Measurements from ENCODE around the gene SPIN1. TPM values are rescaled to one million over a fixed set of nuclear protein-coding genes. Genes with fewer than 3 reads are reported as not detected.

Gene SPIN1
- total and polyA plus RNA-seq, 5 donors: 26.3 to 78.4 (median 73.9) TPM

- Histone ChIP-seq H3K27me3 (ENCODE audit: control insufficient read depth, insufficient read depth) (no peaks in the 10 kb centered on the region), H3K4me1 (ENCODE audit: control insufficient read depth, insufficient read depth, low read length) (peaks cover 1% of the 10 kb centered on the region), H3K9me3 (ENCODE audit: control insufficient read depth, low read length) (no peaks in the 10 kb centered on the region), H3K4me3 (ENCODE audit: low read length) (no peak overlapping the region), H3K27ac (ENCODE audit: low read length) (no peak overlapping the region)
- DNase-seq (no peak), ATAC-seq (no peak)
- 90% methylated on average over 3 of the region's 3 CpGs for WGBS
- intact Hi-C loops (cut with DNase I): no loop called here
Measured at GRCh38 chr9:88460587-88461332, 72.5 kb downstream of the SPIN1 start.

- Histone ChIP-seq H3K4me1 (ENCODE audit: control insufficient read depth, insufficient read depth, low read length) (peaks cover 1% of the 10 kb centered on the region), H3K9me3 (ENCODE audit: control insufficient read depth, low read length) (no peaks in the 10 kb centered on the region), H3K27me3 (ENCODE audit: control insufficient read depth, insufficient read depth) (no peaks in the 10 kb centered on the region), H3K4me3 (ENCODE audit: low read length) (no peak overlapping the region), H3K27ac (ENCODE audit: low read length) (no peak overlapping the region)
- 92% methylated on average over 6 of the region's 6 CpGs for WGBS
- DNase-seq (no peak), ATAC-seq (no peak)
- intact Hi-C loops (cut with DNase I): no loop called here
Measured at GRCh38 chr9:88462191-88462590, 73.9 kb downstream of the SPIN1 start.

- no peaks in the 10 kb centered on the region for H3K27me3 ChIP-seq (ENCODE audit: control insufficient read depth, insufficient read depth)
- intact Hi-C loops (cut with DNase I): no loop called here
- H3K4me3 ChIP-seq (ENCODE audit: low read length): no peak overlapping the region
- ATAC-seq: no peak
- DNase-seq: no peak
- H3K9me3 ChIP-seq (ENCODE audit: control insufficient read depth, low read length): no peaks in the 10 kb centered on the region
- H3K27ac ChIP-seq (ENCODE audit: low read length): no peak overlapping the region
- WGBS: 56% methylated on average over 1 of the region's 1 CpG
- peaks cover 1% of the 10 kb centered on the region for H3K4me1 ChIP-seq (ENCODE audit: control insufficient read depth, insufficient read depth, low read length)
Measured at GRCh38 chr9:88464851-88465250, 76.6 kb downstream of the SPIN1 start.

GRCh38 chr9:88468226-88468625 is 80.0 kb downstream of the SPIN1 start:
- Histone ChIP-seq H3K4me1 (ENCODE audit: control insufficient read depth, insufficient read depth, low read length) (no peaks in the 10 kb centered on the region), H3K4me3 (ENCODE audit: low read length) (no peak overlapping the region), H3K27ac (ENCODE audit: low read length) (no peak overlapping the region), H3K9me3 (ENCODE audit: control insufficient read depth, low read length) (no peaks in the 10 kb centered on the region), H3K27me3 (ENCODE audit: control insufficient read depth, insufficient read depth) (no peaks in the 10 kb centered on the region)
- 93% methylated on average over 9 of the region's 9 CpGs for WGBS
- intact Hi-C loops (cut with DNase I): no loop called here
- no peak for DNase-seq
- ATAC-seq: no peak

GRCh38 chr9:88476491-88477271 is 88.4 kb downstream of the SPIN1 start:
- WGBS: 79% methylated on average over 11 of the region's 11 CpGs
- no peaks in the 10 kb centered on the region for H3K4me1 ChIP-seq (ENCODE audit: control insufficient read depth, insufficient read depth, low read length)
- DNase-seq (no peak), ATAC-seq (no peak)
- H3K9me3 ChIP-seq (ENCODE audit: control insufficient read depth, low read length): no peaks in the 10 kb centered on the region
- H3K4me3 ChIP-seq (ENCODE audit: low read length): no peak overlapping the region
- no peak overlapping the region for H3K27ac ChIP-seq (ENCODE audit: low read length)
- no peaks in the 10 kb centered on the region for H3K27me3 ChIP-seq (ENCODE audit: control insufficient read depth, insufficient read depth)
- intact Hi-C loops (cut with DNase I): no loop called here

- DNase-seq (no peak), ATAC-seq (no peak)
- intact Hi-C loops (cut with DNase I): no loop called here
- no peak overlapping the region for H3K4me3 ChIP-seq (ENCODE audit: low read length)
- H3K9me3 ChIP-seq (ENCODE audit: control insufficient read depth, low read length): no peaks in the 10 kb centered on the region
- H3K27ac ChIP-seq (ENCODE audit: low read length): no peak overlapping the region
- H3K4me1 ChIP-seq (ENCODE audit: control insufficient read depth, insufficient read depth, low read length): no peaks in the 10 kb centered on the region
- H3K27me3 ChIP-seq (ENCODE audit: control insufficient read depth, insufficient read depth): no peaks in the 10 kb centered on the region
- WGBS: 73% methylated on average over 3 of the region's 3 CpGs
Measured at GRCh38 chr9:88477300-88477751, 89.1 kb downstream of the SPIN1 start.

- H3K4me3 ChIP-seq (ENCODE audit: low read length): no peak overlapping the region
- WGBS: 88% methylated on average over 3 of the region's 3 CpGs
- H3K9me3 ChIP-seq (ENCODE audit: control insufficient read depth, low read length): no peaks in the 10 kb centered on the region
- ATAC-seq (no peak), DNase-seq (no peak)
- no peak overlapping the region for H3K27ac ChIP-seq (ENCODE audit: low read length)
- intact Hi-C loops (cut with DNase I): no loop called here
- no peaks in the 10 kb centered on the region for H3K4me1 ChIP-seq (ENCODE audit: control insufficient read depth, insufficient read depth, low read length)
- H3K27me3 ChIP-seq (ENCODE audit: control insufficient read depth, insufficient read depth): no peaks in the 10 kb centered on the region
Measured at GRCh38 chr9:88478246-88478645, 90.0 kb downstream of the SPIN1 start.

- WGBS: 81% methylated on average over 4 of the region's 4 CpGs
- H3K4me3 ChIP-seq (ENCODE audit: low read length): no peak overlapping the region
- DNase-seq: peak in 1 of 3 donors; percentile 31
- no peaks in the 10 kb centered on the region for H3K9me3 ChIP-seq (ENCODE audit: control insufficient read depth, low read length)
- H3K4me1 ChIP-seq (ENCODE audit: control insufficient read depth, insufficient read depth, low read length): no peaks in the 10 kb centered on the region
- H3K27me3 ChIP-seq (ENCODE audit: control insufficient read depth, insufficient read depth): no peaks in the 10 kb centered on the region
- H3K27ac ChIP-seq (ENCODE audit: low read length): no peak overlapping the region
- intact Hi-C loops (cut with DNase I): no loop called here
- ATAC-seq: no peak
Measured at GRCh38 chr9:88481933-88482332, 93.7 kb downstream of the SPIN1 start.

- Histone ChIP-seq H3K4me1 (ENCODE audit: control insufficient read depth, insufficient read depth, low read length) (no peaks in the 10 kb centered on the region), H3K27ac (ENCODE audit: low read length) (no peak overlapping the region), H3K9me3 (ENCODE audit: control insufficient read depth, low read length) (no peaks in the 10 kb centered on the region), H3K4me3 (ENCODE audit: low read length) (no peak overlapping the region), H3K27me3 (ENCODE audit: control insufficient read depth, insufficient read depth) (no peaks in the 10 kb centered on the region)
- no peak for ATAC-seq
- 68% methylated on average over 4 of the region's 4 CpGs for WGBS
- no peak for DNase-seq
- intact Hi-C loops (cut with DNase I): no loop called here
Measured at GRCh38 chr9:88488166-88488565, 99.9 kb downstream of the SPIN1 start.

GRCh38 chr9:88494983-88495721 is 106.9 kb downstream of the SPIN1 start:
- H3K4me1 ChIP-seq (ENCODE audit: control insufficient read depth, insufficient read depth, low read length): no peaks in the 10 kb centered on the region
- H3K9me3 ChIP-seq (ENCODE audit: control insufficient read depth, low read length): no peaks in the 10 kb centered on the region
- no peaks in the 10 kb centered on the region for H3K27me3 ChIP-seq (ENCODE audit: control insufficient read depth, insufficient read depth)
- intact Hi-C loops (cut with DNase I): loop anchor here in 1 of 4 donors (10.0 kb wide), 1 partner anchor 60 kb away; no protein-coding TSS in a partner anchor
- WGBS: 94% methylated on average over 17 of the region's 17 CpGs
- H3K4me3 ChIP-seq (ENCODE audit: low read length): no peak overlapping the region
- H3K27ac ChIP-seq (ENCODE audit: low read length): no peak overlapping the region
- DNase-seq: no peak
- no peak for ATAC-seq

GRCh38 chr9:88497224-88497623 is 109.0 kb downstream of the SPIN1 start:
- intact Hi-C loops (cut with DNase I): loop anchor here in 1 of 4 donors (10.0 kb wide), 1 partner anchor 58 kb away; no protein-coding TSS in a partner anchor
- Histone ChIP-seq H3K4me3 (ENCODE audit: low read length) (no peak overlapping the region), H3K27ac (ENCODE audit: low read length) (no peak overlapping the region), H3K9me3 (ENCODE audit: control insufficient read depth, low read length) (no peaks in the 10 kb centered on the region), H3K27me3 (ENCODE audit: control insufficient read depth, insufficient read depth) (no peaks in the 10 kb centered on the region), H3K4me1 (ENCODE audit: control insufficient read depth, insufficient read depth, low read length) (no peaks in the 10 kb centered on the region)
- no peak for DNase-seq
- no peak for ATAC-seq
- 96% methylated on average over 2 of the region's 2 CpGs for WGBS
